Measurements from ENCODE around the gene THOC6. TPM values are rescaled to one million over a fixed set of nuclear protein-coding genes. Genes with fewer than 3 reads are reported as not detected.

THOC6 gene
- total and polyA plus RNA-seq, 9 of the 15 experiments (the other 6 are each of a cell fraction or from before 2014, with no cell fraction given): 2.5 to 65.4 (median 42.3) TPM

- TF ChIP-seq ZNF561 (CRISPR knock-in tag; conservative IDR thresholded peaks at IDR 0.05): no peak
- TF ChIP-seq HIVEP1 (CRISPR knock-in tag; IDR thresholded peaks at IDR 0.05): no peak
- no peak for TF ChIP-seq ELF1 (tag; IDR thresholded peaks at IDR 0.05)
- no peak for TF ChIP-seq ZNF140 (CRISPR knock-in tag; IDR thresholded peaks at IDR 0.05)
- no peak for TF ChIP-seq BCOR (IDR thresholded peaks at IDR 0.05)
- peak; percentile 77; the same call in 1 of the 2 replicates for TF ChIP-seq RB1 (IDR thresholded peaks at IDR 0.05; ENCODE audit: low read depth)
- TF ChIP-seq CTCF (IDR thresholded peaks at IDR 0.05 in 2 of 3, conservative IDR thresholded peaks at IDR 0.05 in 1 of 3; ENCODE audit: insufficient read depth in 2 of 3, low read depth in 1 of 3, low read length in 3 of 3): peak; percentile 61 to 96 (median 91); a peak in 5 of 6 replicates
- TF ChIP-seq, protein P1, sequence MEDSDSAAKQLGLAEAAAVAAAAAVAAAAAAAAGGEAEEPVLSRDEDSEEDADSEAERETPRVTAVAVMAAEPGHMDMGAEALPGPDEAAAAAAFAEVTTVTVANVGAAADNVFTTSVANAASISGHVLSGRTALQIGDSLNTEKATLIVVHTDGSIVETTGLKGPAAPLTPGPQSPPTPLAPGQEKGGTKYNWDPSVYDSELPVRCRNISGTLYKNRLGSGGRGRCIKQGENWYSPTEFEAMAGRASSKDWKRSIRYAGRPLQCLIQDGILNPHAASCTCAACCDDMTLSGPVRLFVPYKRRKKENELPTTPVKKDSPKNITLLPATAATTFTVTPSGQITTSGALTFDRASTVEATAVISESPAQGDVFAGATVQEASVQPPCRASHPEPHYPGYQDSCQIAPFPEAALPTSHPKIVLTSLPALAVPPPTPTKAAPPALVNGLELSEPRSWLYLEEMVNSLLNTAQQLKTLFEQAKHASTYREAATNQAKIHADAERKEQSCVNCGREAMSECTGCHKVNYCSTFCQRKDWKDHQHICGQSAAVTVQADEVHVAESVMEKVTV (CRISPR knock-in tag; IDR thresholded peaks at IDR 0.05): 0 out of 2 replicates have a peak, but pooled peaks have one; percentile 22
- no peak for TF ChIP-seq RAD51 (IDR thresholded peaks at IDR 0.05; ENCODE audit: borderline replicate concordance, low read depth)
- TF ChIP-seq SNIP1 (IDR thresholded peaks at IDR 0.05; ENCODE audit: low read depth): no peak
- no peak for TF ChIP-seq ZNF253 (CRISPR knock-in tag; conservative IDR thresholded peaks at IDR 0.05)
- no peak for TF ChIP-seq PBX2 (CRISPR knock-in tag; IDR thresholded peaks at IDR 0.05; ENCODE audit: low read depth)
- no peak for TF ChIP-seq PBX2 (tag; conservative IDR thresholded peaks at IDR 0.05; ENCODE audit: low read depth)
- no peak for TF ChIP-seq ZNF436 (CRISPR knock-in tag; IDR thresholded peaks at IDR 0.05)
- TF ChIP-seq ZNF76 (CRISPR knock-in tag; IDR thresholded peaks at IDR 0.05; ENCODE audit: borderline replicate concordance): no peak
- no peak for TF ChIP-seq MTA3 (IDR thresholded peaks at IDR 0.05; ENCODE audit: borderline replicate concordance)
- peak; percentile 83 for TF ChIP-seq HMGN3 (IDR thresholded peaks at IDR 0.05; ENCODE audit: borderline replicate concordance, extremely low read depth, insufficient read length, low read depth, low read length)
- TF ChIP-seq, protein P2, sequence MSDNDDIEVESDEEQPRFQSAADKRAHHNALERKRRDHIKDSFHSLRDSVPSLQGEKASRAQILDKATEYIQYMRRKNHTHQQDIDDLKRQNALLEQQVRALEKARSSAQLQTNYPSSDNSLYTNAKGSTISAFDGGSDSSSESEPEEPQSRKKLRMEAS (CRISPR knock-in tag; IDR thresholded peaks at IDR 0.05): peak; percentile 68
- TF ChIP-seq BRF2 (IDR thresholded peaks at IDR 0.05; ENCODE audit: borderline replicate concordance, insufficient read depth, insufficient read length): no peak
- TF ChIP-seq DLX4 (CRISPR knock-in tag; IDR thresholded peaks at IDR 0.05): no peak
Measured at GRCh38 chr16:3027983-3028715, 4.3 kb downstream of the THOC6 start (continued).

All from K562 (cell line).